Stomach smooth muscle (tissue), 2 donors: ENCODE data around the gene AP3B1.

Experiments used
- H3K27ac ChIP-seq: one replicate; pipeline ENCODE4 v1.7.0; 2013; ENCODE audit warnings: mild to moderate bottlenecking, low read length, inconsistent platforms
- H3K27me3 ChIP-seq, 2 donors: one replicate each; pipeline ENCODE4 v1.7.0; 2013; ENCODE audit warnings: low read length in 2 of 2; ENCODE audit not compliant: insufficient read depth in 2 of 2, control insufficient read depth in 1 of 2
- H3K36me3 ChIP-seq, 2 donors: one replicate each; pipeline ENCODE4 v1.7.0; 2013; ENCODE audit warnings: low read length in 2 of 2; ENCODE audit not compliant: control insufficient read depth in 2 of 2, insufficient read depth in 2 of 2
- H3K4me1 ChIP-seq: one replicate; pipeline ENCODE4 v1.7.0; 2013; ENCODE audit warnings: low read length; ENCODE audit not compliant: control insufficient read depth, insufficient read depth
- H3K4me3 ChIP-seq, 2 donors: one replicate each; pipeline ENCODE4 v1.7.0; 2013; ENCODE audit warnings: low read length in 2 of 2
- H3K9ac ChIP-seq, 2 donors: one replicate each; pipeline ENCODE4 v1.7.0; 2013; ENCODE audit warnings: low read length in 2 of 2, mild to moderate bottlenecking in 1 of 2
- H3K9me3 ChIP-seq, 2 donors: one replicate each; pipeline ENCODE4 v1.7.0; 2013; ENCODE audit warnings: low read length in 2 of 2; ENCODE audit not compliant: control insufficient read depth in 2 of 2
- donor health status: healthy.
- donor health status: Pancreatic carcinoma.

AP3B1 gene

GRCh38 chr5:78323241-78323640, 28.7 kb upstream of the AP3B1 start:
- H3K27ac ChIP-seq = no peak overlapping the region

GRCh38 chr5:78320401-78320800, 25.9 kb upstream of the AP3B1 start:
- H3K27me3 ChIP-seq = no peaks in the 10 kb centered on the region
- no peaks in the 10 kb centered on the region for H3K36me3 ChIP-seq
- H3K4me1 ChIP-seq = no peaks in the 10 kb centered on the region
- no peaks in the 10 kb centered on the region for H3K9me3 ChIP-seq
- H3K9ac ChIP-seq = no peak overlapping the region
- H3K4me3 ChIP-seq = no peak overlapping the region
- H3K27ac ChIP-seq = no peak overlapping the region

More at GRCh38 chr5:78323241-78323640, 28.7 kb upstream of the AP3B1 start:
- H3K27me3 ChIP-seq = no peaks in the 10 kb centered on the region
- no peak overlapping the region for H3K9ac ChIP-seq
- no peaks in the 10 kb centered on the region for H3K9me3 ChIP-seq
- no peaks in the 10 kb centered on the region for H3K4me1 ChIP-seq
- H3K36me3 ChIP-seq = no peaks in the 10 kb centered on the region
- H3K4me3 ChIP-seq = no peak overlapping the region

GRCh38 chr5:78318337-78318736, 23.8 kb upstream of the AP3B1 start:
- no peak overlapping the region for H3K4me3 ChIP-seq

GRCh38 chr5:78317515-78317914, 23.0 kb upstream of the AP3B1 start:
- no peaks in the 10 kb centered on the region for H3K4me1 ChIP-seq
- H3K36me3 ChIP-seq = no peaks in the 10 kb centered on the region
- H3K27me3 ChIP-seq = no peaks in the 10 kb centered on the region
- no peaks in the 10 kb centered on the region for H3K9me3 ChIP-seq
- no peak overlapping the region for H3K27ac ChIP-seq
- no peak overlapping the region for H3K9ac ChIP-seq
- no peak overlapping the region for H3K4me3 ChIP-seq

More at GRCh38 chr5:78318337-78318736, 23.8 kb upstream of the AP3B1 start:
- Histone ChIP-seq H3K9me3 (no peaks in the 10 kb centered on the region), H3K36me3 (no peaks in the 10 kb centered on the region), H3K4me1 (no peaks in the 10 kb centered on the region), H3K27ac (no peak overlapping the region), H3K27me3 (no peaks in the 10 kb centered on the region), H3K9ac (no peak overlapping the region)

- Histone ChIP-seq H3K4me3 (no peak overlapping the region), H3K36me3 (no peaks in the 10 kb centered on the region), H3K9me3 (no peaks in the 10 kb centered on the region), H3K9ac (no peak overlapping the region), H3K4me1 (peaks cover 6% of the 10 kb centered on the region), H3K27me3 (no peaks in the 10 kb centered on the region), H3K27ac (no peak overlapping the region)
Measured at GRCh38 chr5:78308703-78309102, 14.2 kb upstream of the AP3B1 start.

GRCh38 chr5:78300464-78301045, 6.1 kb upstream of the AP3B1 start:
- peaks cover 2% of the 10 kb centered on the region for H3K4me1 ChIP-seq
- no peaks in the 10 kb centered on the region for H3K9me3 ChIP-seq
- no peak overlapping the region for H3K27ac ChIP-seq
- H3K4me3 ChIP-seq = no peak overlapping the region
- no peak overlapping the region for H3K9ac ChIP-seq
- H3K36me3 ChIP-seq = no peaks in the 10 kb centered on the region
- no peaks in the 10 kb centered on the region for H3K27me3 ChIP-seq

GRCh38 chr5:78295035-78295961, 800 bp upstream of the AP3B1 start:
- H3K9me3 ChIP-seq = no peaks in the 10 kb centered on the region
- H3K36me3 ChIP-seq = no peaks in the 10 kb centered on the region
- peak overlapping the region; percentile 80 to 82 for H3K9ac ChIP-seq
- peak overlapping the region; percentile 93 to 98 for H3K4me3 ChIP-seq
- H3K27me3 ChIP-seq = no peaks in the 10 kb centered on the region
- H3K27ac ChIP-seq = peak overlapping the region; percentile 79
- H3K4me1 ChIP-seq = peaks cover 8% of the 10 kb centered on the region

- H3K36me3 ChIP-seq = no peaks in the 10 kb centered on the region
- H3K4me1 ChIP-seq = peaks cover 8% of the 10 kb centered on the region
- H3K27me3 ChIP-seq = no peaks in the 10 kb centered on the region
- H3K9me3 ChIP-seq = no peaks in the 10 kb centered on the region
- peak overlapping the region; percentile 80 to 93 for H3K9ac ChIP-seq
- H3K27ac ChIP-seq = no peak overlapping the region
- peak overlapping the region; percentile 93 to 98 for H3K4me3 ChIP-seq
Measured at GRCh38 chr5:78293851-78294247, 649 bp downstream of the AP3B1 start.

- H3K4me1 ChIP-seq = peaks cover 8% of the 10 kb centered on the region
- no peak overlapping the region for H3K27ac ChIP-seq
- no peak overlapping the region for H3K4me3 ChIP-seq
- no peaks in the 10 kb centered on the region for H3K27me3 ChIP-seq
- H3K36me3 ChIP-seq = no peaks in the 10 kb centered on the region
- H3K9ac ChIP-seq = no peak overlapping the region
- H3K9me3 ChIP-seq = no peaks in the 10 kb centered on the region
Measured at GRCh38 chr5:78291687-78292086, 2.8 kb downstream of the AP3B1 start.

- Histone ChIP-seq H3K4me3 (no peak overlapping the region), H3K9me3 (no peaks in the 10 kb centered on the region), H3K4me1 (no peaks in the 10 kb centered on the region), H3K27ac (no peak overlapping the region), H3K36me3 (no peaks in the 10 kb centered on the region), H3K9ac (no peak overlapping the region), H3K27me3 (no peaks in the 10 kb centered on the region)
Measured at GRCh38 chr5:78289911-78290310, 4.6 kb downstream of the AP3B1 start.

- H3K36me3 ChIP-seq = no peaks in the 10 kb centered on the region
- H3K27ac ChIP-seq = no peak overlapping the region
- H3K4me3 ChIP-seq = no peak overlapping the region
- no peaks in the 10 kb centered on the region for H3K4me1 ChIP-seq
- H3K27me3 ChIP-seq = no peaks in the 10 kb centered on the region
- no peaks in the 10 kb centered on the region for H3K9me3 ChIP-seq
- no peak overlapping the region for H3K9ac ChIP-seq
Measured at GRCh38 chr5:78288246-78288645, 6.3 kb downstream of the AP3B1 start.
